NCI-H2171 treated with DMSO at 0.1 percent for 48 hours (cell line): ENCODE results near the gene CDK14.
"Not testable (repeated sequence)": the region's sequence is repeated elsewhere in the genome, so short reads cannot be mapped to it uniquely, and the experiment has no call there.

Experiments
- DNase-seq: peaks from one replicate; lab custom pipeline; 2025; lab: John Stamatoyannopoulos, UW

The CDK14 gene

GRCh38 chr7:90756366-90756765 is 160.2 kb downstream of the CDK14 start:
- no peak for DNase-seq

- not testable (repeated sequence) for DNase-seq
These were observed 161.4 kb downstream of the CDK14 start for GRCh38 chr7:90757565-90757950.

GRCh38 chr7:90758933-90759562 is 162.9 kb downstream of the CDK14 start:
- no peak for DNase-seq

GRCh38 chr7:90759710-90760109 is 163.6 kb downstream of the CDK14 start:
- DNase-seq = no peak

GRCh38 chr7:90760892-90761291 is 164.8 kb downstream of the CDK14 start:
- DNase-seq = no peak

GRCh38 chr7:90761584-90761983 is 165.5 kb downstream of the CDK14 start:
- no peak for DNase-seq

- DNase-seq = no peak
These were observed 167.0 kb downstream of the CDK14 start for GRCh38 chr7:90763108-90763507.

GRCh38 chr7:90764848-90765570 is 168.9 kb downstream of the CDK14 start:
- DNase-seq = no peak

GRCh38 chr7:90766814-90767564 is 170.9 kb downstream of the CDK14 start:
- DNase-seq = no peak

- no peak for DNase-seq
These were observed 172.2 kb downstream of the CDK14 start for GRCh38 chr7:90768301-90768700.

GRCh38 chr7:90769036-90769435 is 172.9 kb downstream of the CDK14 start:
- DNase-seq = no peak

GRCh38 chr7:90769566-90769965 is 173.4 kb downstream of the CDK14 start:
- DNase-seq = not testable (repeated sequence)

- DNase-seq = no peak
These were observed 175.2 kb downstream of the CDK14 start for GRCh38 chr7:90771281-90771680.

GRCh38 chr7:90772410-90772809 is 176.3 kb downstream of the CDK14 start:
- DNase-seq = no peak

GRCh38 chr7:90773269-90773668 is 177.1 kb downstream of the CDK14 start:
- no peak for DNase-seq

GRCh38 chr7:90774706-90775105 is 178.6 kb downstream of the CDK14 start:
- no peak for DNase-seq

GRCh38 chr7:90775383-90775965 is 179.4 kb downstream of the CDK14 start:
- DNase-seq = no peak

GRCh38 chr7:90777041-90777440 is 180.9 kb downstream of the CDK14 start:
- DNase-seq = no peak

GRCh38 chr7:90777465-90777864 is 181.3 kb downstream of the CDK14 start:
- no peak for DNase-seq

GRCh38 chr7:90777886-90778285 is 181.8 kb downstream of the CDK14 start:
- DNase-seq = no peak

GRCh38 chr7:90788052-90788451 is 191.9 kb downstream of the CDK14 start:
- DNase-seq = no peak

GRCh38 chr7:90789736-90790306 is 193.7 kb downstream of the CDK14 start:
- DNase-seq = no peak
